Measurements from ENCODE around the gene RTL10.
"Not testable (repeated sequence)": the region's sequence is repeated elsewhere in the genome, so short reads cannot be mapped to it uniquely, and the experiment has no call there.

The RTL10 gene

GRCh38 chr22:19884954-19885751 is 30.5 kb upstream of the RTL10 start:
- Histone ChIP-seq H3K4me1 (ENCODE audit: control insufficient read depth, insufficient read depth, low read length) (peaks cover 8% of the 10 kb centered on the region), H3K27ac (ENCODE audit: extremely low read depth, low read depth, low read length) (no peak overlapping the region), H3K9me3 (ENCODE audit: control insufficient read depth, insufficient read depth, low read depth, low read length) (no peaks in the 10 kb centered on the region), H3K4me3 (ENCODE audit: low read depth, low read length) (no peak overlapping the region), H3K36me3 (ENCODE audit: control insufficient read depth in 2 of 2, insufficient read depth in 1 of 2, low read length in 2 of 2) (no peaks in the 10 kb centered on the region)
- CTCF ChIA-PET = interaction anchor here (1.1 kb wide), 1 partner anchor 25 kb away, joined by 8 read pairs; no protein-coding TSS in a partner anchor
- TF ChIP-seq ZNF133 (tag by site-specific recombination; IDR thresholded peaks at IDR 0.05) = no peak
- no peak for TF ChIP-seq ZNF610 (tag by site-specific recombination; IDR thresholded peaks at IDR 0.05; ENCODE audit: borderline replicate concordance)
- no peak for TF ChIP-seq TRIM28 (IDR thresholded peaks at IDR 0.05; ENCODE audit: borderline replicate concordance, low read length)
- TF ChIP-seq ZNF792 (tag by site-specific recombination; IDR thresholded peaks at IDR 0.05) = no peak
- TF ChIP-seq ZNF600 (tag by site-specific recombination; IDR thresholded peaks at IDR 0.05) = peak; percentile 41; the same call in 1 of the 2 replicates
- no peak for TF ChIP-seq ZNF629 (tag by site-specific recombination; IDR thresholded peaks at IDR 0.05)
- POLR2A ChIA-PET = interaction anchor here (0.8 to 2.1 kb wide), 2 partner anchors 12 to 31 kb away, joined by 3 to 6 read pairs; partner anchors contain the start of genes GNB1L and RTL10

GRCh38 chr22:19884161-19884953 is 29.7 kb upstream of the RTL10 start:
- POLR2A ChIA-PET = interaction anchor here (2.1 kb wide), 1 partner anchor 30 kb away, joined by 6 read pairs; the partner anchor contains the start of genes GNB1L and RTL10
- H3K27ac ChIP-seq (ENCODE audit: extremely low read depth, low read depth, low read length) = no peak overlapping the region
- H3K4me3 ChIP-seq (ENCODE audit: low read depth, low read length) = no peak overlapping the region
- TF ChIP-seq ZNF311 (tag by site-specific recombination; IDR thresholded peaks at IDR 0.05; ENCODE audit: borderline replicate concordance) (no peak), ZNF639 (tag by site-specific recombination; IDR thresholded peaks at IDR 0.05) (no peak), ZNF600 (tag by site-specific recombination; IDR thresholded peaks at IDR 0.05) (no peak), ZNF114 (tag by site-specific recombination; IDR thresholded peaks at IDR 0.05) (no peak), ZFP37 (tag by site-specific recombination; IDR thresholded peaks at IDR 0.05) (no peak), ZNF544 (tag by site-specific recombination; IDR thresholded peaks at IDR 0.05) (no peak), KLF8 (tag by site-specific recombination; IDR thresholded peaks at IDR 0.05) (no peak), ZNF560 (tag by site-specific recombination; IDR thresholded peaks at IDR 0.05; ENCODE audit: borderline replicate concordance) (no peak), ZNF324 (tag by site-specific recombination; IDR thresholded peaks at IDR 0.05) (no peak), ZSCAN18 (tag by site-specific recombination; IDR thresholded peaks at IDR 0.05) (no peak)
- H3K36me3 ChIP-seq (ENCODE audit: control insufficient read depth in 2 of 2, insufficient read depth in 1 of 2, low read length in 2 of 2) = no peaks in the 10 kb centered on the region
- CTCF ChIA-PET = interaction anchor here (0.8 to 1.1 kb wide), 2 partner anchors 26 to 154 kb away, joined by 3 to 8 read pairs; no protein-coding TSS in a partner anchor
- peaks cover 8% of the 10 kb centered on the region for H3K4me1 ChIP-seq (ENCODE audit: control insufficient read depth, insufficient read depth, low read length)
- no peaks in the 10 kb centered on the region for H3K9me3 ChIP-seq (ENCODE audit: control insufficient read depth, insufficient read depth, low read depth, low read length)

- POLR2A ChIA-PET; H3K4me1 ChIP-seq (ENCODE audit: control insufficient read depth, insufficient read depth, low read length); H3K4me3 ChIP-seq (ENCODE audit: low read depth, low read length): not testable (repeated sequence)
Observed at GRCh38 chr22:19883446-19883845, 28.8 kb upstream of the RTL10 start.

More at GRCh38 chr22:19883446-19883845, 28.8 kb upstream of the RTL10 start:
- H3K27ac ChIP-seq (ENCODE audit: extremely low read depth, low read depth, low read length); H3K36me3 ChIP-seq (ENCODE audit: control insufficient read depth in 2 of 2, insufficient read depth in 1 of 2, low read length in 2 of 2); H3K9me3 ChIP-seq (ENCODE audit: control insufficient read depth, insufficient read depth, low read depth, low read length): not testable (repeated sequence)
- CTCF ChIA-PET = interaction anchor here (0.8 to 2.4 kb wide), 3 partner anchors 9 to 153 kb away, joined by 3 to 14 read pairs (median 6); no protein-coding TSS in a partner anchor
